MM.1S (cell line): Measurements from ENCODE around the gene MRPL53.

Source experiments
- DNase-seq: peaks from one replicate; pipeline ENCODE4 v3.0.0-alpha.2; 2015
- H2AFZ ChIP-seq: fragments of 300-600 bp; sonication (generic); 2 replicates; pipeline ENCODE4 v1.6.0; 2016; ENCODE audit warnings: antibody characterized with exemption, low read length
- H3F3A ChIP-seq: fragments of 300-600 bp; sonication (generic); 2 replicates; pipeline ENCODE4 v1.6.1; 2016; ENCODE audit warnings: mild to moderate bottlenecking, antibody characterized with exemption, low read length, moderate library complexity, mixed read lengths; ENCODE audit not compliant: insufficient read depth
- H3K27ac ChIP-seq: fragments of 300-600 bp; sonication (generic); 2 replicates; pipeline ENCODE4 v1.5.1; 2016; ENCODE audit warnings: mild to moderate bottlenecking, low read length
- H3K27me3 ChIP-seq: fragments of 300-600 bp; sonication (generic); replicated peaks from 2 replicates; pipeline ENCODE4 v1.6.0; 2016; ENCODE audit warnings: low read length; ENCODE audit not compliant: insufficient read depth
- H3K36me3 ChIP-seq: fragments of 300-600 bp; sonication (generic); replicated peaks from 2 replicates; pipeline ENCODE4 v1.6.1; 2016; ENCODE audit warnings: mild to moderate bottlenecking, low read length, mixed read lengths; ENCODE audit not compliant: insufficient read depth
- H3K4me1 ChIP-seq: fragments of 300-600 bp; sonication (generic); 2 replicates; pipeline ENCODE4 v1.6.1; 2016; ENCODE audit warnings: low read length, mixed read lengths
- H3K4me2 ChIP-seq: fragments of 300-600 bp; sonication (generic); 2 replicates; pipeline ENCODE4 v1.6.0; 2016; ENCODE audit warnings: low read depth, low read length
- H3K4me3 ChIP-seq: fragments of 300-600 bp; sonication (generic); 2 replicates; pipeline ENCODE4 v1.5.1; 2016; ENCODE audit warnings: low read length, mixed read lengths
- H3K79me2 ChIP-seq: fragments of 300-600 bp; sonication (generic); 2 replicates; pipeline ENCODE4 v1.6.1; 2016; ENCODE audit warnings: mixed run types, low read length, mixed read lengths
- H3K9ac ChIP-seq: fragments of 300-600 bp; sonication (generic); 2 replicates; pipeline ENCODE4 v1.6.1; 2016; ENCODE audit warnings: low read length, mixed read lengths
- H3K9me2 ChIP-seq: fragments of 300-600 bp; sonication (generic); replicated peaks from 2 replicates; pipeline ENCODE4 v1.6.1; 2016; ENCODE audit warnings: mild to moderate bottlenecking, low read length, mixed read lengths; ENCODE audit not compliant: insufficient read depth
- H3K9me3 ChIP-seq: fragments of 300-600 bp; sonication (generic); replicated peaks from 2 replicates; pipeline ENCODE4 v1.6.1; 2016; ENCODE audit warnings: mild to moderate bottlenecking, low read length, mixed read lengths; ENCODE audit not compliant: insufficient read depth
- H4K20me1 ChIP-seq: fragments of 300-600 bp; sonication (generic); 2 replicates; pipeline ENCODE4 v1.6.1; 2016; ENCODE audit warnings: mild to moderate bottlenecking, low read length, moderate library complexity, mixed read lengths; ENCODE audit not compliant: insufficient read depth
- CTCF ChIP-seq: fragments of 300-600 bp; sonication (generic); IDR thresholded peaks from 2 replicates; pipeline ENCODE4 v1.5.1; 2016; ENCODE audit warnings: antibody characterized with exemption, low read length, mixed read lengths
- EZH2 ChIP-seq: fragments of 300-600 bp; sonication (generic); optimal IDR thresholded peaks from 2 replicates; pipeline ENCODE3; 2017; ENCODE audit warnings: low read depth, mild to moderate bottlenecking, antibody characterized with exemption, low read length, mixed read lengths
- EZH2phosphoT487 ChIP-seq: fragments of 300-600 bp; sonication (generic); IDR thresholded peaks from 2 replicates; pipeline ENCODE4 v1.6.1; 2018; ENCODE audit warnings: antibody characterized with exemption, low read length

MRPL53 gene

GRCh38 chr2:74497777-74498499 lies 25.5 kb upstream of the MRPL53 start:
- H3K4me1 ChIP-seq, result no peaks in the 10 kb centered on the region
- DNase-seq, result no peak

GRCh38 chr2:74496997-74497776 lies 24.7 kb upstream of the MRPL53 start:
- Histone ChIP-seq H3K4me3 (peak overlapping the region; percentile 49; the same call in 1 of the 2 replicates), H3F3A (0 out of 2 replicates have a peak, but pooled peaks cover 3% of the 10 kb centered on the region), H3K9me2 (no peaks in the 10 kb centered on the region), H3K9ac (no peak overlapping the region), H3K9me3 (no peaks in the 10 kb centered on the region), H3K79me2 (no peaks in the 10 kb centered on the region), H3K36me3 (no peaks in the 10 kb centered on the region), H2AFZ (no peak overlapping the region), H3K27ac (no peak overlapping the region), H3K4me1 (no peaks in the 10 kb centered on the region), H4K20me1 (no peaks in the 10 kb centered on the region), H3K27me3 (peaks cover 18% of the 10 kb centered on the region), H3K4me2 (peak overlapping the region; percentile 71; the same call in 1 of the 2 replicates)
- DNase-seq, result no peak
- TF ChIP-seq EZH2 (no peak), CTCF (no peak), EZH2phosphoT487 (no peak)

More at GRCh38 chr2:74497777-74498499, 25.5 kb upstream of the MRPL53 start:
- Histone ChIP-seq H3K27me3 (peaks cover 25% of the 10 kb centered on the region), H3K9me2 (no peaks in the 10 kb centered on the region), H2AFZ (peak overlapping the region; percentile 61), H3K9ac (no peak overlapping the region), H4K20me1 (no peaks in the 10 kb centered on the region), H3K36me3 (no peaks in the 10 kb centered on the region), H3K4me3 (peak overlapping the region; percentile 49), H3F3A (0 out of 2 replicates have a peak, but pooled peaks cover 3% of the 10 kb centered on the region), H3K27ac (no peak overlapping the region), H3K4me2 (peak overlapping the region; percentile 71), H3K9me3 (no peaks in the 10 kb centered on the region), H3K79me2 (no peaks in the 10 kb centered on the region)
- no peak for TF ChIP-seq EZH2phosphoT487
- no peak for TF ChIP-seq EZH2
- no peak for TF ChIP-seq CTCF

GRCh38 chr2:74495440-74495839 lies 23.0 kb upstream of the MRPL53 start:
- H3K9ac ChIP-seq, result no peak overlapping the region
- no peak overlapping the region for H3K27ac ChIP-seq
- H3K9me2 ChIP-seq, result no peaks in the 10 kb centered on the region
- H3K9me3 ChIP-seq, result no peaks in the 10 kb centered on the region
- no peaks in the 10 kb centered on the region for H3K4me1 ChIP-seq
- H3K4me2 ChIP-seq, result no peak overlapping the region
- H3K79me2 ChIP-seq, result no peaks in the 10 kb centered on the region
- no peaks in the 10 kb centered on the region for H4K20me1 ChIP-seq
- TF ChIP-seq EZH2phosphoT487 (no peak), EZH2 (no peak), CTCF (no peak)
- H2AFZ ChIP-seq, result no peak overlapping the region
- DNase-seq, result no peak
- no peaks in the 10 kb centered on the region for H3F3A ChIP-seq
- H3K27me3 ChIP-seq, result peaks cover 15% of the 10 kb centered on the region
- no peak overlapping the region for H3K4me3 ChIP-seq
- H3K36me3 ChIP-seq, result no peaks in the 10 kb centered on the region
